Measurements from ENCODE around the gene APP.

GRCh38 chr21:26117972-26118367 is 52.6 kb downstream of the APP start:
- no peak for TF ChIP-seq EZH2phosphoT487 (IDR thresholded peaks at IDR 0.05; ENCODE audit: borderline replicate concordance)
- TF ChIP-seq, protein P1, sequence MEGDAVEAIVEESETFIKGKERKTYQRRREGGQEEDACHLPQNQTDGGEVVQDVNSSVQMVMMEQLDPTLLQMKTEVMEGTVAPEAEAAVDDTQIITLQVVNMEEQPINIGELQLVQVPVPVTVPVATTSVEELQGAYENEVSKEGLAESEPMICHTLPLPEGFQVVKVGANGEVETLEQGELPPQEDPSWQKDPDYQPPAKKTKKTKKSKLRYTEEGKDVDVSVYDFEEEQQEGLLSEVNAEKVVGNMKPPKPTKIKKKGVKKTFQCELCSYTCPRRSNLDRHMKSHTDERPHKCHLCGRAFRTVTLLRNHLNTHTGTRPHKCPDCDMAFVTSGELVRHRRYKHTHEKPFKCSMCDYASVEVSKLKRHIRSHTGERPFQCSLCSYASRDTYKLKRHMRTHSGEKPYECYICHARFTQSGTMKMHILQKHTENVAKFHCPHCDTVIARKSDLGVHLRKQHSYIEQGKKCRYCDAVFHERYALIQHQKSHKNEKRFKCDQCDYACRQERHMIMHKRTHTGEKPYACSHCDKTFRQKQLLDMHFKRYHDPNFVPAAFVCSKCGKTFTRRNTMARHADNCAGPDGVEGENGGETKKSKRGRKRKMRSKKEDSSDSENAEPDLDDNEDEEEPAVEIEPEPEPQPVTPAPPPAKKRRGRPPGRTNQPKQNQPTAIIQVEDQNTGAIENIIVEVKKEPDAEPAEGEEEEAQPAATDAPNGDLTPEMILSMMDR (conservative IDR thresholded peaks at IDR 0.05; ENCODE audit: low read length), result no peak

Data from Loucy (cell line).